Smooth muscle cell of the pulmonary artery (primary cell): ENCODE data around the gene USP17L17. TPM values are rescaled to one million over a fixed set of nuclear protein-coding genes. Genes with fewer than 3 reads are reported as not detected.

Experiments used
- total RNA-seq: library from RNA; depleted of rRNA; stranded (reverse); fragments of >200 nt; gene quantifications from 2 replicates; pipeline ENCODE4 v1.2.3, GENCODE V29; 2014

The USP17L17 gene
- total RNA-seq = not detected in 2 replicates

GRCh38 chr4:9243579-9243978 is at the start of gene USP17L17:
Gene USP17L17 (plus strand): TSS chr4:9243879. CDS start chr4:9243879, 0 bp downstream.

DNA sequence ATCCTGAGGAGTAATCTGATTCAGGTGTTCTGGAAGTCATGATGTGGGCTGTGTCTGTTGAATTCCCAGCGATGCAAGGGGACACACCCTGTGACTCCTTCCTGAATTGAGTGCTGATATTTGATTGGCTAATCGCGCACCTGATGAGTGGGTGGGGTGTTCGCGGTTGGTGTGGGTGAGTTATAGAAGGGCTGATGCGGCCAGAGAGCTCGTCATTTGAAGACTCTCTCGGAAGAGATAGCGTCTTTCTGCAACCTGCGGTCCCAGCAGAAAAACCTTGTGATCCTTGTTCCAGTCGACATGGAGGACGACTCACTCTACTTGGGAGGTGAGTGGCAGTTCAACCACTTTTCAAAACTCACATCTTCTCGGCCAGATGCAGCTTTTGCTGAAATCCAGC is 33.3 kb upstream of the USP17L17 start, which contains the start of gene USP17L10:
Gene USP17L10, plus strand, starts transcription at position 301 of the 400 bp plus-strand sequence. Its CDS starts 0 bp downstream, at position 301.

DNA sequence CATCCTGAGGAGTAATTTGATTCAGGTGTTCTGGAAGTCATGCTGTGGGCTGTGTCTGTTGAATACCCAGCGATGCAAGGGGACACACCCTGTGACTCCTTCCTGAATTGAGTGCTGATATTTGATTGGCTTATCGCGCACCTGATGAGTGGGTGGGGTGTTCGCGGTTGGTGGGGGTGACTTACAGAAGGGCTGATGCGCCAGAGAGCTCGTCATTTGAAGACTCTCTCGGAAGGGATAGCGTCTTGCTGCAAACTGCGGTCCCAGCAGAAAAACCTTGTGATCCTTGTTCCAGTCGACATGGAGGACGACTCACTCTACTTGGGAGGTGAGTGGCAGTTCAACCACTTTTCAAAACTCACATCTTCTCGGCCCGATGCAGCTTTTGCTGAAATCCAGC is 28.6 kb upstream of the USP17L17 start, which contains the start of gene USP17L11:
Gene USP17L11, plus strand, starts transcription at position 301 of the 400 bp plus-strand sequence. Its CDS starts 0 bp downstream, at position 301.

DNA sequence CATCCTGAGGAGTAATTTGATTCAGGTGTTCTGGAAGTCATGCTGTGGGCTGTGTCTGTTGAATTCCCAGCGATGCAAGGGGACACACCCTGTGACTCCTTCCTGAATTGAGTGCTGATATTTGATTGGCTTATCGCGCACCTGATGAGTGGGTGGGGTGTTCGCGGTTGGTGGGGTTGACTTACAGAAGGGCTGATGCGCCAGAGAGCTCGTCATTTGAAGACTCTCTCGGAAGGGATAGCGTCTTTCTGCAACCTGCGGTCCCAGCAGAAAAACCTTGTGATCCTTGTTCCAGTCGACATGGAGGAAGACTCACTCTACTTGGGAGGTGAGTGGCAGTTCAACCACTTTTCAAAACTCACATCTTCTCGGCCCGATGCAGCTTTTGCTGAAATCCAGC is 23.8 kb upstream of the USP17L17 start, which contains the start of gene USP17L12:
Gene USP17L12, plus strand, starts transcription at position 301 of the 400 bp plus-strand sequence. Its CDS starts 0 bp downstream, at position 301.

DNA sequence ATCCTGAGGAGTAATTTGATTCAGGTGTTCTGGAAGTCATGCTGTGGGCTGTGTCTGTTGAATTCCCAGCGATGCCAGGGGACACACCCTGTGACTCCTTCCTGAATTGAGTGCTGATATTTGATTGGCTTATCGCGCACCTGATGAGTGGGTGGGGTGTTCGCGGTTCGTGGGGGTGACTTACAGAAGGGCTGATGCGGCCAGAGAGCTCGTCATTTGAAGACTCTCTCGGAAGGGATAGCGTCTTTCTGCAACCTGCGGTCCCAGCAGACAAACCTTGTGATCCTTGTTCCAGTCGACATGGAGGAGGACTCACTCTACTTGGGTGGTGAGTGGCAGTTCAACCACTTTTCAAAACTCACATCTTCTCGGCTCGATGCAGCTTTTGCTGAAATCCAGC is 19.1 kb upstream of the USP17L17 start, which contains the start of gene USP17L13:
Gene USP17L13, plus strand, starts transcription at position 301 of the 400 bp plus-strand sequence. Its CDS starts 0 bp downstream, at position 301.

GRCh38 chr4:9234085-9234484 is 9.6 kb upstream of the USP17L17 start, which contains the start of gene USP17L15:
Gene USP17L15 (plus strand): TSS chr4:9234385. CDS start chr4:9234385, 0 bp downstream.

DNA sequence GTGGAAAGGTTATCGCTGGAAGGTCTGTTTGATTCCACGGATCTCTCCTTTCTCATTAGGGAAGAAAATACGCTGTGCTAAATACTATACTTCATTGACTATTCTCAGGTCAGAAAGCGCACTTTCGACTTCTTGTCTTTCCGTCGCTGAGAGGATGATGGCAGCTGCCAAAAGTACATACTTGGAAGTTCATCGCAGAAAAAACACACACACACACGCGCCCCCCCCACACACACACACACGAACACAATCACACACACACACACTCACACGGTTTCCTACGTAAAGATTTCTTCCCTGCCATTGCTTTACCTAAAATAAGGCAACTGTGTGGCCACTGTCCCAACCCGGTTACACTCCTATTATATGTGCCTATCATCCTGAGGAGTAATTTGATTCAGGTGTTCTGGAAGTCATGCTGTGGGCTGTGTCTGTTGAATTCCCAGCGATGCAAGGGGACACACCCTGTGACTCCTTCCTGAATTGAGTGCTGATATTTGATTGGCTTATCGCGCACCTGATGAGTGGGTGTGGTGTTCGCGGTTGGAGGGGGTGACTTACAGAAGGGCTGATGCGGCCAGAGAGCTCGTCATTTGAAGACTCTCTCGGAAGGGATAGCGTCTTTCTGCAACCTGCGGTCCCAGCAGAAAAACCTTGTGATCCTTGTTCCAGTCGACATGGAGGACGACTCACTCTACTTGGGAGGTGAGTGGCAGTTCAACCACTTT is 4.4 kb downstream of the USP17L17 start, which contains the start of gene USP17L18:
Gene USP17L18, plus strand, starts transcription at position 678 of the 728 bp plus-strand sequence. Its CDS starts 0 bp downstream, at position 678.

DNA sequence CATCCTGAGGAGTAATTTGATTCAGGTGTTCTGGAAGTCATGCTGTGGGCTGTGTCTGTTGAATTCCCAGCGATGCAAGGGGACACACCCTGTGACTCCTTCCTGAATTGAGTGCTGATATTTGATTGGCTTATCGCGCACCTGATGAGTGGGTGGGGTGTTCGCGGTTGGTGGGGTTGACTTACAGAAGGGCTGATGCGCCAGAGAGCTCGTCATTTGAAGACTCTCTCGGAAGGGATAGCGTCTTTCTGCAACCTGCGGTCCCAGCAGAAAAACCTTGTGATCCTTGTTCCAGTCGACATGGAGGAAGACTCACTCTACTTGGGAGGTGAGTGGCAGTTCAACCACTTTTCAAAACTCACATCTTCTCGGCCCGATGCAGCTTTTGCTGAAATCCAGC is 9.4 kb downstream of the USP17L17 start, which contains the start of gene USP17L19:
Gene USP17L19, plus strand, starts transcription at position 301 of the 400 bp plus-strand sequence. Its CDS starts 0 bp downstream, at position 301.

GRCh38 chr4:9257824-9258223 is 14.1 kb downstream of the USP17L17 start, which contains the start of gene USP17L20:
Gene USP17L20 (plus strand): TSS chr4:9258124. CDS start chr4:9258124, 0 bp downstream.

GRCh38 chr4:9262572-9262971 is 18.9 kb downstream of the USP17L17 start, which contains the start of gene USP17L21:
Gene USP17L21 (plus strand): TSS chr4:9262872. CDS start chr4:9262872, 0 bp downstream.

DNA sequence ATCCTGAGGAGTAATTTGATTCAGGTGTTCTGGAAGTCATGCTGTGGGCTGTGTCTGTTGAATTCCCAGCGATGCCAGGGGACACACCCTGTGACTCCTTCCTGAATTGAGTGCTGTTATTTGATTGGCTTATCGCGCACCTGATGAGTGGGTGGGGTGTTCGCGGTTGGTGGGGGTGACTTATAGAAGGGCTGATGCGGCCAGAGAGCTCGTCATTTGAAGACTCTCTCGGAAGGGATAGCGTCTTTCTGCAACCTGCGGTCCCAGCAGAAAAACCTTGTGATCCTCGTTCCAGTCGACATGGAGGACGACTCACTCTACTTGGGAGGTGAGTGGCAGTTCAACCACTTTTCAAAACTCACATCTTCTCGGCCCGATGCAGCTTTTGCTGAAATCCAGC is 23.6 kb downstream of the USP17L17 start, which contains the start of gene USP17L22:
Gene USP17L22, plus strand, starts transcription at position 301 of the 400 bp plus-strand sequence. Its CDS starts 0 bp downstream, at position 301.

Other genes starting within 250 kb of the USP17L17 start
- not detected in 2 replicates for gene FAM90A26, start 73.5 kb upstream of the USP17L17 start, total RNA-seq
- not detected in 2 replicates for gene USP17L10, start 33.2 kb upstream of the USP17L17 start, total RNA-seq
- not detected in 2 replicates for gene USP17L11, start 28.5 kb upstream of the USP17L17 start, total RNA-seq
- gene USP17L12, start 23.7 kb upstream of the USP17L17 start, total RNA-seq = not detected in 2 replicates
- not detected in 2 replicates for gene USP17L13, start 19.0 kb upstream of the USP17L17 start, total RNA-seq
- gene USP17L15, start 9.5 kb upstream of the USP17L17 start, total RNA-seq = not detected in 2 replicates
- gene USP17L18, start 4.8 kb downstream of the USP17L17 start, total RNA-seq = not detected in 2 replicates
- gene USP17L19, start 9.5 kb downstream of the USP17L17 start, total RNA-seq = not detected in 2 replicates
- not detected in 2 replicates for gene USP17L20, start 14.2 kb downstream of the USP17L17 start, total RNA-seq
- gene USP17L21, start 19.0 kb downstream of the USP17L17 start, total RNA-seq = not detected in 2 replicates
- gene USP17L22, start 23.7 kb downstream of the USP17L17 start, total RNA-seq = not detected in 2 replicates
- not detected in 2 replicates for gene USP17L24, start 81.3 kb downstream of the USP17L17 start, total RNA-seq
- not detected in 2 replicates for gene USP17L25, start 86.0 kb downstream of the USP17L17 start, total RNA-seq
- not detected in 2 replicates for gene USP17L26, start 90.8 kb downstream of the USP17L17 start, total RNA-seq
- gene USP17L5, start 95.5 kb downstream of the USP17L17 start, total RNA-seq = not detected in 2 replicates
- not detected in 2 replicates for gene USP17L27, start 100.3 kb downstream of the USP17L17 start, total RNA-seq
- gene USP17L28, start 105.0 kb downstream of the USP17L17 start, total RNA-seq = not detected in 2 replicates
- not detected in 2 replicates for gene USP17L29, start 109.8 kb downstream of the USP17L17 start, total RNA-seq
- not detected in 2 replicates for gene USP17L30, start 119.2 kb downstream of the USP17L17 start, total RNA-seq
- gene DEFB131A, start 200.5 kb downstream of the USP17L17 start, total RNA-seq = not detected in 2 replicates